OCI-LY3 (cell line): Measurements from ENCODE around the gene SMTN.

Experiments used
- CTCF ChIP-seq: fragments of 200-600, 300-600 bp; sonication (generic); IDR thresholded peaks from 2 replicates; pipeline ENCODE4 v1.5.1; 2014; ENCODE audit warnings: antibody characterized with exemption, low read length, low read depth
- EZH2phosphoT487 ChIP-seq: fragments of 200-600 bp; shearing (Covaris generic); IDR thresholded peaks from 2 replicates; pipeline ENCODE4 v1.6.1; 2018; ENCODE audit warnings: antibody characterized with exemption, mixed run types, low read depth

DNA sequence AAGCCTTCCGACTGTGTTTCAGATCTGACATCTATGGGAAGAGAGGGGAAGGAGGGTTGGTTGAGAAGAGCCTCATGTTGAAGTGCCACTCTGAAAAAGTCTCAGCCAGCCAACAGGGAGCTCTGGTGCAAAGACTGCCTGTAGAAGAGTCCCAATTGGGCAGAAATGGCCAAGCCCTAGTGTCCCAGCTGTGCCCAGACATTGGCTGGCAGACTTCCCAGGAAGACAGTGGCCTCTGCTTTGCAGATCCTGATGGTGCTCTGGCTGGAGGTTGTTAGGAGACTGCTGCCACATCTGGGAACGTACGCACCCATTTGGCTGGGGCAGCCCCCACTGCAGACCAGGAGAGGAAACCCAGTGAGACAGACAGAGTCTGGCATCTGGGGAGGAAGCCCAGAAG, 62.4 kb downstream of the SMTN start:
- TF ChIP-seq CTCF: no peak
- TF ChIP-seq EZH2phosphoT487: no peak
